A549 treated with RU486 at 1 μM for 4 hours (cell line): ENCODE measurements around the gene HS6ST1. TPM values are rescaled to one million over a fixed set of nuclear protein-coding genes. Genes with fewer than 3 reads are reported as not detected.

Experiments used
- total RNA-seq: library from RNA; stranded (reverse); fragments of 200-300 nt; extraction: Qiagen RNA extraction; gene quantifications from 5 replicates; pipeline ENCODE4 v1.2.3, GENCODE V29; 2022; ENCODE audit warnings: low read depth

The HS6ST1 gene, protein sequence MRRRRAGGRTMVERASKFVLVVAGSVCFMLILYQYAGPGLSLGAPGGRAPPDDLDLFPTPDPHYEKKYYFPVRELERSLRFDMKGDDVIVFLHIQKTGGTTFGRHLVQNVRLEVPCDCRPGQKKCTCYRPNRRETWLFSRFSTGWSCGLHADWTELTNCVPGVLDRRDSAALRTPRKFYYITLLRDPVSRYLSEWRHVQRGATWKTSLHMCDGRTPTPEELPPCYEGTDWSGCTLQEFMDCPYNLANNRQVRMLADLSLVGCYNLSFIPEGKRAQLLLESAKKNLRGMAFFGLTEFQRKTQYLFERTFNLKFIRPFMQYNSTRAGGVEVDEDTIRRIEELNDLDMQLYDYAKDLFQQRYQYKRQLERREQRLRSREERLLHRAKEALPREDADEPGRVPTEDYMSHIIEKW
- 9.1 to 14.4 TPM (median 12.9 TPM) in 5 replicates for total RNA-seq

DNA sequence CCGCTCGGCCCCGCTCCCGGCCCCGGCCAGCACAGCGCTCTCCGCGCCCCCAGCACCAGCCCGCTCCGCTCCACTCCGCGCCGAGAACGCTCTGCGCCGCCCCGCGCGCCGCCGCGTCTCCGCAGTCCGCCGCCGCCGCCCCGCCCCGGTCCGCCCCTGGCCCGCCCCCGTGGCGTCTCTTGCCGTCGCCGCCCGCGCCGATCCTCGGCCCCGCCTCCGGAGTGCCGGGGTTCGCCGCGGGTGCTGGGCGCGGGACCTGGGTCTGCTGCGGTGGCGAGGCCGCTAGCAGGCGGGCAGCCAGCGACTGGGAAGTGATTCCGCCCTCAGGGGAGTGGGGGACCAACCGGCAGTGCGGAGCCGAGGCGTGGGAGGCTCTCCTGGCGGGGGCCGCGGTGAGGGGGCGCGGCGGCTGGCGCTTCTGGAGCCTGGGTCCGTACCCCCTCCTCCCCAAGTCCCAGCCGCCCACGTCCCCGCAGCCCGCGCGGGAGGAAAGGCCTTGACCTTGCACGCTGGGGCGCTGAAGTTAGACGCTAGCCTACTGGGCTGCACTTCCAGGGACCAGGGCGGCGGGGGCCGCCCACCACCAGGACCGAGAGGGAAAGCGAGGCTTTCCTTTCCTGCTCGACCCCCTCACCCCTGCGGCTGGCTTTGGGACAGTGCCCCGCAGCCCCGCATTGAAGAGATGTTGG, at the start of gene HS6ST1:
HS6ST1 (minus strand) TSS at position 93 of the 689 bp plus-strand sequence. CDS start 305 bp downstream, outside the sequence.

Other genes with a start within 250 kb of the HS6ST1 start
- gene UGGT1, start 227.7 kb downstream of the HS6ST1 start, total RNA-seq = 18.1 to 25.8 TPM (median 22.3 TPM) in 5 replicates